HG03378 (cell line): ENCODE data around the gene ABHD4.
"Not testable (repeated sequence)": the region's sequence is repeated elsewhere in the genome, so short reads cannot be mapped to it uniquely, and the experiment has no call there.

Experiments
- ATAC-seq: cut with Tn5 transposase; IDR thresholded peaks from one replicate; pipeline ENCODE4 v1.9.1; 2021; ENCODE audit warnings: mild to moderate bottlenecking, moderate library complexity; ENCODE audit not compliant: unreplicated experiment

The ABHD4 gene

DNA sequence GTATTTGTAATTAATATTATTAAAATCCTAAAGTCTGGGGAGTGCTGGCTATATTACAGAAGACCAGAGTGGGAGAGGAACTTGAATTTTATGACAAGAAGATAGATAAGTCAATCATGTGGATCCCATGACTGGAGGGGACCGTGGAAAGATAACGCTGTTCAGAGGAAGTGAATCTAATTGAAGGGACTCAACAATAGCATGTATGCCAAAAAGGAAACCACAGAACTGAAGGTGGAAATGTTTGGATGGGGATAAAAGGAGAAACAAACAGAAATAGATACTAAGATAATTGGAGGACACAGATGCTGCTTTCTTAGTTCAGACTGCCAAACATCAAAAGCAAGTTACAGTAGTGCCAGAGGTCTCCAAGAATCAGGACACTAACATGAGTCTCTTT, 24.9 kb downstream of the ABHD4 start:
- no peak for ATAC-seq

DNA sequence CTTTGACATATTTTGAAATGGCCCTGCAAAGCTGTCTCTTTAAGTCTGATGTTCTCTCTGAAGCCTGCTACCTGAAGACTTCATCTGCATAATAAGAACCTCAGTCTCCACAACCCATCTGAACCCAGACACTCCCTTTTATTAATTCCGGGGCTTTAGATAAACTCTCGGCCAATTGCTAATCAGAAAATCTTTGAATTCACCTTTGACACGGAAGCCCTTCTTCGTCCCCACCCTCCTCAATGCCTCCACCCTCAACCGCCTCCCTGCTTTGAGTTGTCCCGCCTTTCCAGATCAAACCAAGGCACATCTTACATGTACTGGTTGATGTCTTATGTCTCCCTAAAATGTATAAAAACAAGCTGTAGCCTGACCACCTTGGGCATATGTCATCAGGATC, 28.5 kb downstream of the ABHD4 start:
- no peak for ATAC-seq

DNA sequence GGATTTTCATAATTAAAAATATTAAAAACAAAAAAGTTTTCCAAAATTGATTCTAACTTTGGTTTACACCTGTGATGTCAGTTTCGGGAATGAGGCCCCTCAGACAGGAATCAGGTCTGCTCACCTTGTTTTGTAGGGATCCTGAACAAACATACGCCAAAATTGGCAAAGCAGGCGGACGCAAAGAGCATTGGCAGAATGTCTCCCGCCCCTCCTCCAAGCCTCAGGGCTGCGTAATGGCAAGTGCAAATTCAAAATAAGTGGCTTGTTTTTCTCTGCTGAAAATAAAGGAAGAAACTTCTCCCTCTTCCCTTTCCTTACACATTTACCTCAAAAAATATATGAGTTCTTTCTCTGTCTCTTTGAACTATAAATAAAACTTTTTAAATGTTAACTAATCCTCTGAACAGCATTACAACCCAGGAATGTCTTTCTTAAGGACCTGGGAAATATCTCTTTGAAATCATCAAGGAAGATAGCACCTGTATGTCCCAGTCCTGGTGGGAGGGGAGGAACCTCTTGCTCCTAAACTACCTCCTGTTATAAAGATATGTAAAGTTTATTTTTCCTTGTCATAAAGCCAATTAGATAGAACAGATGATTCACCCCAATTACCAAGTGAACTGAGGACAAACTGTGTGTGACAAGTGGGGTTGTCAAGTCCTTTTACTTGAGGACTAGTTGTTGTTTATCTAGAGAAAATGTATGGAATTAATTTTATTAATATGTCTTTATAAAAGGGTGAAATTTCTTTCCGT, 29.6 kb downstream of the ABHD4 start:
- ATAC-seq, result no peak

DNA sequence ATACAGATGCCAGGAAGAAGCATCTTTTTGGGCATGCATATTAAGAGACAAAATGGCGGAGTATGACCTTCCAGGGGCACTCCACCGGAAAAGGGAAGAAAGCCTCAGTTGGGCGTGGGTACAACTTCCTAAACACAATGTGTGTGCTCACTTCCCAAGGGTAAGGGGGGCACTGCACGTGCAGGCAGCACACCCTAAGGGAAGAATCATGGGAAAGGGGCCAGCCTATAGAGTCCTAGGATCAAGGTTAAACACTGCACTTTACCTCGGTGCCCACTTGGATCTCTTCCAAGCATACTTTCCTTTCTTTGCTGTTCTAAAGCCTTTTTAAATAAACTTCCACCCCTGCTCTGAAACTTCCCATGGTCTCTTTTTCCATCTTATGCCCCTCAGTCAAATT, 31.3 kb downstream of the ABHD4 start:
- no peak for ATAC-seq

DNA sequence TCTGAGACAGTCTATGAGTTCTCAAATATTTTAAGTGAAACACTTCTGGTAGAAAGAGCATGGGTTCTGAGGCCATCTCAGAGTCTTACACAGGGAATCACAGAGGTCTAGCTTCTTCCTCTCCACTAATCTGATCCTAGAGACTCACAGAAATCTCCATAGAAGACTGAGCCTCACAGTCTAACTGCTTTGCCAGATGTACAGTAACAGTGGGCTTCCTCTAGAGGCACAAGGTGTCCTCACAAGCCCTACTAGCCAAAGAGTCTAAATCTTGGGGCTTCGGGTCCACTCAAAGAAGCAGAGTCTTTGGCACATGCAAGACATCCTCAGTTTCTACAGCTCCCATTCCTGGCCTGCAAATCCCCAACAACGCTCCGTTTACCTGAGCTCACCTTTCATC, 32.0 kb downstream of the ABHD4 start:
- no peak for ATAC-seq

DNA sequence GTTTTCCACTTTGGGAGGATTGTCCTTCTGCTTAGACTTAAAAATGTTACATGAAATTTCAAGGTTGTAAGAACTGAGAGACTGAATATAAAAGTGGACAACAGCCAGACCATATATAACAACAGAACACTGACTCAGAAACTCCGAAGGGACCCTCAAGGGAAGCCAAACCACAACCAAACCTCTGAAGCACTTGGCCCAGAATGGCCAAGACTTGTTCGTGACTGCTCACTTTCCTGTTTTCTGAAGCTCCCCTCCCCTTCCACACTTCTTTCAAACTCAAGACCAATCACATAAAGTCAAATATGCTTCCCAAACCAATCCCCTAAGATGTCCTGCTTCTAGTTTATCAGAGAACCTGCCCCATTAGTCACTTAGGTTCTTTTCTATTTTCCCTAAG, 32.4 kb downstream of the ABHD4 start:
- ATAC-seq, result no peak

DNA sequence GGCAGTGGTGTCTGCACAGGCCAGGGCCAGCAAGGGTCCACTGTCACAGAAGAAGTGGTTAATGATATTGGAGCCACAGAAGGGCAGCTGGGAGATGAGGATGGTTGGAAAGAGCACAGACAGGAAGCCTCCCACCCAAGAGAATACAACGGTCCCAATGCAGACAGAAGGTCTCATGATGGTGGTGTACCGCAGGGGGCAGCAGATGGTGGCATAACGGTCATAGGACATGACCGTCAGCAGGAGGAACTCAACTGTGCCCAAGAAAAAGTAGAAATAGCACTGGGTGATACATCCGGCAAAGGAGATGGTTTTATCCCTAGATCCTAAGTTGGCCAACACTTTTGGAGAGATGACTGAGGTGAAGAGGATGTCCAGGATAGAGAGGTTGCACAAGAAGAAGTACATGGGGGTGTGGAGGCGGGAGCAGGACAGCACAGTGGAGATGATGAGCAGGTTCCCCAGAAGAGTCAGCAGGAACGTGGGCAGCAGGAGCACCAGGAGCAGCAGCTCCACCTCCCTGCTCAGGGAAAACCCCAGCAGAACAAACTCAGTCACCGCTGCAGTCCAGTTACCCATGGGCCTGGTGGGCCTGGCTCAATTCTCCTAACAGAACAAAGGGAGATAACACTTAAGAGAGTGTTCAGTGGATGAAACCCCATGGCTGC, 36.3 kb downstream of the ABHD4 start:
- no peak for ATAC-seq

DNA sequence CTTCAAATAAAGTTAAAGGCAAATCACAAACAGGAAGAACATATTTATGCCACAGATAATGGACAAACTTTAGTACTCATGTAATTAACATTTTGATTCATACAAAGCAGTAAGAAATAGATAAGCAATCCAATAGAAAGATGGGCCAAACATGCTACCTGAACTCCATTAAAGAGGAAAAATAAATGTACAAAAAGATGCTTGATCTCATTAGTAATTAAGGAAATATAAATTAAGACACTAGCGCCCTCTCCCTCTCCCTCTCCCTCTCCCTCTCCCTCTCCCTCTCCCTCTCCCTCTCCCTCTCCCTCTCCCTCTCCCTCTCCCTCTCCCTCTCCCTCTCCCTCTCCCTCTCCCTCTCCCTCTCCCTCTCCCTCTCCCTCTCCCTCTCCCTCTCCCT, 37.9 kb downstream of the ABHD4 start:
- ATAC-seq, result not testable (repeated sequence)

DNA sequence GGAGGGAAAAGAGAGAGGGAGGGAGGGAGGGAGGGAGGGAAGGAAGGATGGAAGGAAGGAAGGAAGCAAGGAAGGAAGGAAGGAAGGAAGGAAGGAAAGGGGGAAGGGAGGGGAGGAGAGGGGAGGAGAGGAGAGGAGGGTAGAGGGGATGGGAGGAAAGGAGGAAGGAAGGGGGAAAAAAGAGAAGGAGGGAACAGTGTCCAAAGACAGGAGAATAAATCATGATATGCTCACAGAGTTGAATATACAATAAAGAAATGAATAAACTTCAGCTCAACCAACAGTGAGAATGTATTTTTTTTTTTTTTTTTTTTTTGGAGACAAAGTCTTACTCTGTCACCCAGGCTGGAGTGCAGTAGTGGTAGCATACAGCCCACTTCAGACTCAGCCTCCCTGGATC, 42.1 kb downstream of the ABHD4 start:
- ATAC-seq, result no peak

DNA sequence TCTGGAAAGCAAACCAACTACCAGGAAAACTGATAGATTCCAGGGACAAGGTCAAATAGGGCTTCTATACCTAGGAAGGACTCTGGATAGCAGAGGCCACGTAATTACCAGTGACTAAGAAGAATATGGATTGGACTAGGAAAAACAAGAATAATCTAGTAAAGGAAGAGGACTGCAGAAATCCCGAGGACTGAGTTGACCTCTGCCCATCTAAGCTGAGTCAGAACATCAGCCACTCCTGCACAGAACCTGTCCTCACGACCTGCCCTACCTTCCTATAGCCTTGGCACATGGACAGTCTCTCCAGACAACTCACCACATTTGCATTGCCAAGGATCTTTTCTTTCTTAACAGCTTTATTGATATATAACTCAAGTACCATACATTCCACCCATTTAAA, 43.7 kb downstream of the ABHD4 start:
- no peak for ATAC-seq

DNA sequence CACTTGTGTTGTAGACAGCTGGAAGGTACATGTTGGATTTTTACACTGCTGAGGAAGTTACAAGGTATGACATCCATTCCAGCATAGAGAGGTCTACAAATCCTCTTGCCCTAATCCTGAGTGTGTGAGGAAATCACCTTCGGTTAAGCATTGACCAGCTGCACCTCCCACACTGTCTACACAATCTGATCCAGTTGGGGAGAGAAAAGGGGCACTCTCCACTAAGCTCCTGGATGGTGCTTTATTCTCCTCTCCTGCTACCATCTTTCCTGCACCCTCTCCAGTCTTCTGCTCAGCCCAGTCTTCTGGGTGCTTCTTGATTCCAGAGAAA, 46.2 kb downstream of the ABHD4 start, which contains the start of gene OR6J1:
Gene OR6J1, minus strand, starts transcription at position 48 of the 331 bp plus-strand sequence. CDS start 9,541 bp downstream, outside the sequence.
- ATAC-seq, result no peak

DNA sequence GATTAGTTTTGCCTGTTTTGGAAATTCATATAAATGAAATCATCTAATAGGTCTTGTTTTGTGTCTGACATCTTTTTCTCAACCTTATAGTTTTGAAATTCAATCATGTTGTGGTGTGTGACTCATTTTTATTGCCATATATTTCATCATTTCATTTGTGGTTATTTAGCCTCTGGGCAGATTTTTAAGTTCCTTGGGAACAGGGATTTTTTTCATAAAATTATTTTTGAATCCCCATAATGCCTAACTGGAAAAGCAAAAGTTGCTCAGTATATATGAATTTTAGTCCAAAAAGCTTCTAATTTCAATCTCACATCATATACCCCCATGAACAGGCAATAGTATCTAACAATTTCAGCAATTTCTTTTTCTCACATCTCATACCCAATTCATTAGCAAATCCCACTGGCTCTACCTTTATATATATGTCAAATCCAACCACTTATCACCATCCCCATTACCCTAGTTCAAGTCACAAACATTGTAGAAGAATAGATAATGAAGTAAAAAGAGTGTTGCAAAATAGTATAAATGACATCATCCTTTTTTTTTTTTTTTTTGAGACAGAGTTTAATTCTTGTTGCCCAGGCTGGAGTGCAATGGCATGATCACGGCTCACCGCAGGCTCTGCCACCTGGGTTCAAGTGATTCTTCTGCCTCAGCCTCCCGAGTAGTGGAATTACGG, 48.6 kb downstream of the ABHD4 start:
- ATAC-seq, result no peak

DNA sequence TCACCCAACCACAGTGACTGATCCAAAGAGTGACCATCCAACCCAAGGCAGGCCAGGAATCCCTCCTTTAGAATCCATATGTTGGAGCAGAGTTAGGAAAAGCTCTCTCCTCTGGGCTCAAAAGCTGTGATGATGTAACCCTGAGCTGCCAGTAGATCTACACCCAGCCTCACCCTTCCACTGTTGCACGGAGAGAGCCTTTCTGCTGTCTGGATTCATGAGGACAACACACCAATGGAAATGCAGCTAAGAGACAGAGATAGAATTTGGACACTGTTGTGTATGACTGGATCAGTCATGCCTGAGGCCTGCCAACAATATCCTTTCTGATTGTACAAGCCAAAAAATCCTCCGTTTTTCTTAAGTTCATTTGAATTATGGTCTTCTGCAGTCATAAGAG, 50.4 kb downstream of the ABHD4 start:
- no peak for ATAC-seq

DNA sequence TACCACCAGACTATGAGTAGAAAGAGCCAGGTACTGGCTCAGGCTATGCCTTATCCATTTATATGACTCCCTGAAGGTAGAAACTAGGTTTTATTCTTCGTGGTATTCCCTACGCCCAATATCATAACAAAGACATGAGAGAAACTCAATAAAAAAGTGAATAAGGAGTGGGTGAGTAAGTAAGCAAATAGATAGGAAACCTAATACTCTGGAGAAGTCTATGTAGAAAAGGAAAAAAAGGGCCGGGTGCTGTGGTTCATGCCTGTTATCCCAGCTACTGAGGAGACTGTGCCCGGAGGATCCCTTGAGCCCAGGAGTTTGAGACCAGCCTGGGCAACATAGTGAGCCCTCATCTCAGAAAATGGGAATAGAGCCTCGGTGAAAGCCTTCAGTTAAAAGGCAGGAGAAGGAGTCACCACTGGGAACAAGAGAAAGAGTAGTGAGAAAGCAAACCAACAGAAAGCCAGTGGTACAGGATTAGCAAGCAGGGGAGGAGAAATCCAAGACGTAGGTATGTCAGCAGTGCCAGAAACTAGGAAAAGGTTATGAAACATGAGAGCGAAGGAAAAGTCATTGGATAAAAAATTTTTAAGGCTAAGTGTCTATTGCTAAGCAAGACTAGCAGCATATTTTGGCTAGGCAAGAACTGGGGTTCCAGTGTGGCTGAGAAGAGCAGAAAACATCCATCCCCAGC, 52.1 kb downstream of the ABHD4 start:
- no peak for ATAC-seq

DNA sequence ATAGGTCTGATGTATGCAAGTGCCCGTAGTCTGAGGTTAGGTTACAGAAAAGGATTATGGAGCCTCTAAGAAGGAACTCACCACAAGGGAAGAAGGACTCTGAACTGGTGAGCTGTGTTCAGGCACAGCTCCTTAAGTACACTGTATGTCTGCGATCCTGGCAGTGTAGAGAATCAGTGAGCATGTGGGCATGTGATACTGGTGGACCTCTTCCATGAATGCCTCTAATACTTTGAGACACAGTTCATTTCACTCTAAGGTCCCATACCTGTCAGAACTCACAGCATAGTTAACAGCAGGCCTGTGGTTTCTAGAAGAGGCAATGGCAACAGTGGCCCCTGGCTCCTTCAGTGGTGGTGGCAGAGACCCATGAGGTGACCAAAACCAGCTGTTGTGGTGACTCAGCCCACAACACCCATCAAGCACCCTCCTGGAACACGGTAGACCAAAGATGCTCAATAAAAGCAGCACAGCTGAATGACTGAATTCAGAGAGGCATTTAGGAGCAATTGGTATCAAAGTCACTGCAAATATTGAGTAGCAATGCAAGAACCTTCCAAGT, 52.9 kb downstream of the ABHD4 start:
- ATAC-seq, result no peak

DNA sequence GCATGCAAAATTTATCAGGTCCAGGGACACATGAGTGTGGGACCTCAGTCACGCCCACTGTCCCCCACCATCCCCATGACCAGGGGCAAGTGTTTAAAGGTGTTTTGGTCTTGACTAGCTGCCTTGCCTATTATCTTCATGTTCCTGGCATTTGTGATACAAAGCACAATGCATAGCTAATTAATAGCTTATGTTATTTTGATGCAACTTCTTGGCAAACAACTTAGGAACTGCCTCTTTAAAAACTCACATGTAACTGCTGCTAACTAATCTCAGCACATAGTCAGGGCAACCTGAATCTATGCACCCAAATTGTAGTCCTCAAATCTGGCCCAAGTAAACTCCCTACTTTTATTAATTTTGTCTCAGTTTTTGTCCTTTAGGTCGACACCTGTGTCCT, 53.5 kb downstream of the ABHD4 start:
- no peak for ATAC-seq

DNA sequence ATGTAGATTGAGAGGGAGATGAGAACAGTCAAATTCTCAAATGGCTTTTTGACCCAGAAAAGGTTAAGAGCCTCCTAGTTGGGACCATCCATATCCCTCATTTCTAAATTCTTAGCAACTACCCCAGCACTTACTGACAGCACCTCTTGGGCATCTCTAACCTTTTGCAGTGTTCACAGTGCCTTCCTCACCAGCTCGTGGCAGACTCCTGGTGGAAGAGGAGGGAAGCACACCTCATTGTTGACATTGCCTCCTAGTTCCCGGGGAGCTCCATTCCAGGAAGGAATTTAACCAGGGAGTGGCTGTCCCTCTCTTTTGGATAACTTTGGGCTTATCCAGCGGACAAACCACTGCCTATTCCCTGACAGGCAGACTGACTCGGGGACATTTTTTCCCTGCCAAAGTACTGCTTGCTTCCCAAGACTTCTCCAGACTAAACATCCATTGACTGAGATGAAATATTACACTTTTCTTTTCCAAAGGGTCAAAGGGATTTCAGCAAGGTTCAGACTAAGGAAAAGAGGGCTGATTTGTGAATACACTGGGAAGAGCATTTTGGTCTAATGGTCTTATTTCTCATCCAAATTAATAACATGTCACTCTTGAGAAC, 55.0 kb downstream of the ABHD4 start:
- ATAC-seq, result no peak

DNA sequence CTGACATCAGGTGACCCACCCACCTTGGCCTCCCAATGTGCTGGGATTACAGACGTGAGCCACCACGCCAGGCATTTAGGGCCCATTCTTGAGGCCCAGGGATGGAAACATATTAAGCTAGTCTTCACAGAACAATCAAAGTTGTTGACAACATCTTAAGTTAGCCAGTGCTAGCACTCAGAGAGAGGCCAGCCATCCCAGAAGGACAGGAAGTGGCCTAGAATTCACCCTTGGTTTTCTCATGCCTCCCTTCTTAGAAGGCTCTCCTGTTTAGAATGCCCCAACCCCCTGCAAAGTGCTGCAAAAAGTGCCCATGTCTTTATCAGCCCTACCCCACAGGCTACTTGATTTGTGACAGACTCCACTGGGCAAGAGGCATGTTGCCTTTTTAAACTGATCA, 58.1 kb downstream of the ABHD4 start:
- no peak for ATAC-seq

DNA sequence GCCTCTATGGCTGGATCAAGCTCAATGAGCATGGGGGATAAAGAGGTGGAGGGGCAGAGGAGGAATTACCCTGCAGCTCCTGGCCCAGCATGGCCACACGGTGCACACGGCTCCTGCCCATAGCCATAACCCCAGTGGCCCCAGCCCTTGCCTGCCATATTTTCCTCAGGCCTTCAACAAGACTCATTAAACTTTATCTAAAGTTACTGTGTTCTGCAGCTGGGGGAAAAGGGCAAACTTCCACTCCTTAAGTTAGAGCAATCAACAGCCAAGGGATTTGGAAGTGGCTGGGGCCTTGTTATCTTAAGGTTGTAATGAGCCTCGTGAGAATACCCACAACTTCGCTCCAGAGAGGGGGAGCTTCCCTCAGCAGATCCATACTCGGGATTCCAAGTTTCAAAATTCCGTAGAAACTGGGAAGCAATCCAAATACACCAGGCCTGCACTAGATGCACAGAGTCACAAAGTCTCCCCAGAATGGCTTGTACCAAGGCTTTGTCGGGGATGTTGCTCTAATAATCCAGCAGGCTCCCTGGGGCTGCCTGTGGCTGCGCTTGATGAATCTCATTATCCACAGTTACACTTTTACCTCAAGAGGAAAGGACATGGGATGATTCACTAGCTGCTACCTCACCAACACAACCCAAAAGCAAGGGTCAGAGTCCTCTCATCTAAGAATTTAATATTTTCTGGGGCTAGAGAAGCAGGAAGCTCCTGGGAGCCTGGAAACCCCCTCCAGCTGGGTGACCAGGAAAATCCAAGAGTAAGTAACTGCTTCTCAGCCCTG, 59.0 kb downstream of the ABHD4 start:
- ATAC-seq, result no peak

DNA sequence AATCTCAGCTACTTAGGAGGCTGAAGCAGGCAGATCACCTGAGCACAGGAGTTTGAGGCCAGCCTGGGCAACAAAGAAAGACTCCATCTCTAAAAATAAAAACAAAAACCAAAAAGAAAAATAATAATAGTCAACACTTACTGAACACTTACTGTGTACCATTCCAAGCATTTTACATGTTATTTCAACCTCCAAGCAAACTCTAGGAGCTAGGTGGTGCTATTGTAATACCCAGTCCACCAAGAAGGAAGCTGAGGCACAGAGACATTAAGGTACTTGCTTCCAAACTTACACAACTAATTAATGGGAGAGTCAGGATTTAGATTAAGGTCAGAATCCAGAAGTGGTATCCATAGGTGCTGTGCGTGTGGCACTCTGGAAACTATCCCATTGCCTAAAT, 59.8 kb downstream of the ABHD4 start:
- ATAC-seq, result no peak
